NCI-H510A (cell line): ENCODE results near the gene ACBD5.
"Not testable (repeated sequence)": the region's sequence is repeated elsewhere in the genome, so short reads cannot be mapped to it uniquely, and the experiment has no call there.

Source experiments
- DNase-seq: peaks from one replicate; lab custom pipeline; 2025; lab: John Stamatoyannopoulos, UW

ACBD5 gene, protein sequence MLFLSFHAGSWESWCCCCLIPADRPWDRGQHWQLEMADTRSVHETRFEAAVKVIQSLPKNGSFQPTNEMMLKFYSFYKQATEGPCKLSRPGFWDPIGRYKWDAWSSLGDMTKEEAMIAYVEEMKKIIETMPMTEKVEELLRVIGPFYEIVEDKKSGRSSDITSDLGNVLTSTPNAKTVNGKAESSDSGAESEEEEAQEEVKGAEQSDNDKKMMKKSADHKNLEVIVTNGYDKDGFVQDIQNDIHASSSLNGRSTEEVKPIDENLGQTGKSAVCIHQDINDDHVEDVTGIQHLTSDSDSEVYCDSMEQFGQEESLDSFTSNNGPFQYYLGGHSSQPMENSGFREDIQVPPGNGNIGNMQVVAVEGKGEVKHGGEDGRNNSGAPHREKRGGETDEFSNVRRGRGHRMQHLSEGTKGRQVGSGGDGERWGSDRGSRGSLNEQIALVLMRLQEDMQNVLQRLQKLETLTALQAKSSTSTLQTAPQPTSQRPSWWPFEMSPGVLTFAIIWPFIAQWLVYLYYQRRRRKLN

DNA sequence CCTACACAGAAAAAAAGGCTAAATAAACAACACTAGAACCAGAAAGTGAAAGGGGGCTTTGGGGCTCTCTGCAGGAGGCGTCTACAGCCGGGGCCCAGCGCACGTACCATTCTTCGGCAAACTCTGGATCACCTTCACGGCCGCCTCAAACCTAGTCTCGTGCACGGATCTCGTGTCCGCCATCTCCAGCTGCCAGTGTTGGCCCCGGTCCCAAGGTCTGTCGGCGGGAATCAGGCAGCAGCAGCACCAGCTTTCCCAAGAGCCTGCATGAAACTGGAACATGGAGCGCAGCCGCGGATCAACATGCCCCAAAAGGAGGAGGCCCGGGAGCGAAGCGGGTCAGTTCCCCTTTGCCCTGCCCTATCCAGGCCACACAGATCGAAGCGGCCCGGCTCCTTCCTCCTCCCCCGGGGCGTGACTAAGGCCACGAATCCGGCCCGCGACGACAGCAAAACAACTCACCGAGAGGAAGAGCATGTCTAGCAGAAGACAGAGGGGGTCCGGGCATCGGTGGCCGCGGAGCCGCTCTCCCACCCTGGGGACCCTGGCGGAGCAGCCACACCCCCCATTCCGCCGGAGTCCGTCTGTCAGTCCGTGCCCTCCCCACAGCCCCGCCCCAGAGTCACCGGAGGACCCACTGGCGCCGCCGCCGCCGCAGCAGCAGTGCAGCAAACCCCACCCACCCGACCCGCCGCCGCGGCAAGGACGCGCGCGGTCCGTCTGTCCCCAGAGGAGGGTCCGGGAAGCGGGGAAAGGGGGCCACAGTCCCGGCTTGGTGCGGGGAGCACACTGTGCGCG is at the start of gene ACBD5:
TSS of gene ACBD5 (minus strand) at position 586 of the 798 bp plus-strand sequence. CDS start at position 477, 109 bp downstream.
- DNase-seq: peak; percentile 27

DNA sequence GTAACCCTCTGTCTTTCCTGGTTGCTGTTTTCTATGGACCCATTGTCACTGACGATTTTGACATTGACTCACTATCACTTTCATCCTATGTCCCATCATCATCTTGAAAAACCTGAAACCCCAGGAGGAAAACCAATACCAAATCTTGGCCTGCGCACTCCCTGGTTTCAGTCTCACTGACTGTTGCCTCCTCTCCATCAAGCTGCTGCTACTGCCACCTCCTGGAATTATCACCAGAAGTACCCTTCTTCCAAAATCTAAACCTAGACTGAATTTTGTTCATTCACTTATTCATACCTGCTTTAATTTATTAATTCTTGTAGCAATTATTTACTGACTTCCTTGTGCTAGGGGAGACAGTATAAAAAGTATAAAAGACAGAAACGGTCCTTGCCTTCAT is 44.5 kb upstream of the ACBD5 start:
- no peak for DNase-seq

DNA sequence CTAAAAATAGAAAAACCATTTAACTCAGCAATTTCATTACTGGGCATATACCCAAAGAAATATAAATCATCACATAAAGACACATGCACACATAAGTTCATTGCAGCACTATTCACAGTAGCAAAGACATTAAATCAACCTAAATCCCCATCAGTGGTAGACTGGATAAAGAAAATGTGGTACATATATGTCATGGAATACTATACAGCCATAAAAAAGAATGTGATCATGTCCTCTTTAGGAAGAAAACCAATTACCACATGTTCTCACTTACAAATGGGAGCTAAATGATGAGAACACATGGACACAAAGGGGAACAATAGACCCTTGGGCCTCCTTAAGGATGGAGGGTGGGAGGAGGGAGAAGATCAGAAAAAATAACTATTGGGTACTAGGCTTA is 36.0 kb upstream of the ACBD5 start:
- no peak for DNase-seq

DNA sequence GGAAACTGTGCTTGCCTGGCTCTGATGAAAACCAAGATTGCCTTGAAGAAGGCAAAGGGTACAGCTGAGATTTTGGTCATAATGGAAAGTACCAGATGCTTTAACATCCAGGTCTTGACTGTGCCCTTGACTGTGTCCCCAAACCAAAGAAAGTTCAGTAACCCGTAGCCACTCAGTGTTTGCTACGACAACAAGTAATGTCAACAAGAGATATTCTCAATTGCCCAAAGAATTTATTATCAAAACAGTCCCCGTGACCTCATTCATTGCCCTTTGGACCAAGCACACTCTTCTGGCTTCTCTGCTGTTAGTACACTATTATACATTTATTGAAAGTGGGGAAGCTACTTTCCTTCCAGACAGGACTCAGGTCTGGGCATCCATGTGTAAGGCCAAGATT is 25.4 kb upstream of the ACBD5 start:
- not testable (repeated sequence) for DNase-seq

DNA sequence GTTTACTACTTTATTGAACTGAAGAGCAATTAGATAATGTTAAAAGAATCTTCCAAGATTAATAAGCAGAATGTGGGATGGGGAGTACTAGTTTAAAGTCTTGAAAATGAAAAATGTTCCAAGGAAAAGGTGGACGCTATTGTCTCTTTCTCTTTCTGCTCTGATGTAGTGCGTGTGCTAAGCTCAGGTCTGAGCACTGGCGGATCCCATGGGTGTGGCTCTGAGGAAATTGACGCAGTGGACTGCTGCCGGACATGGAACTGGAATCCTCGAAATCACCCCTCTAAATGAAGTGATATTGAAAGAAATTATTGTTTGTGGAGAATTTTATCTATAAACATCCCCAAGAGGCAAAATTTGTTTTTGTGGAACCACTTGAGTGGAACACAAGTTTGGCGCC is 22.2 kb upstream of the ACBD5 start:
- DNase-seq: not testable (repeated sequence)

DNA sequence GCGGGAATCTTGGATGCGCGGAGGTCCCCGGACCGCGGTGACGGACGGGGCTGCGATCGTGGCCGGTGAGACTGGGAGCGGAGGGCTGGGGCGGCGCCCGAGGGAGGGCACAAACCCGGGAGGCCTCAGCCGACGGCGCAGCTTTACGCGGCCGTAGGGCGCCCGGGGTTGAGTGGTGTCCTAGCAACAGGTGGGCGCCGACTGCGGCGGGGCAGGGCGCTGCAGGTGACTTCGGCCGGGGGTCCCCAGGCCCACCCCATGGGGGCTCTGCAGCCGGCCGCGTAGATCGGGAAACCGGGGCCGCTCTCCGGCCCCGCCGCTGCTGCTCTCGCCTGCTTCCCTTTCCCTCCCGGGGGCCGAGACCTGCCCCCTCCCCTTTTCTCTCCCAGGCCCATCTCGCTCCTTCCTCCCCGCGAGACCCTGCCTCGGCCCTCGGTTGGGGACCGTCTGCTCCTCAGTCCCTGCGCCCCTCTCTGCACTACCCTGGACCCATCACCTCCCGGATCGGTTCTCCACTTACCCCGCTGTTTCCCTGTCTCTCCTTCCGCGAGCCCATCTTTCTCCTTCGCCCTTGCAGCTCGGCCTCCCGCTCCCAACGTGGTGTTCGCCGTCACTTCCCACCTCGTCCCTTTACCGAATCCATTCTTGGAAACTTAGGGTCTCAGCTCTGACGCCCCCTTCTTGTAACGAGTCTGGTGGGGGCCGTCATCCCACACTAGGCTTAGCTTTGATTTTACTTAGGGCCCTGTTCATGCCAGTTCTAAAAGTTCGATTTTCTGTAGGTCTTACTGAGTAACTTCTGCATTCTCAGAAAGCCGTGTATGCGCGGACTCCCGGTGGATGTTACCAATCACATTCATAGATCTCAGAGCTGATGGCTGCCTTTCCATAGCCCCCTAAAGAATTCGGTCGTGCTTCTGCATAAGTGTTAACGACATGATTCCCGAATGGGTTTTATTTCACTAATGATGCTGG is 18.5 kb upstream of the ACBD5 start:
- DNase-seq: no peak

DNA sequence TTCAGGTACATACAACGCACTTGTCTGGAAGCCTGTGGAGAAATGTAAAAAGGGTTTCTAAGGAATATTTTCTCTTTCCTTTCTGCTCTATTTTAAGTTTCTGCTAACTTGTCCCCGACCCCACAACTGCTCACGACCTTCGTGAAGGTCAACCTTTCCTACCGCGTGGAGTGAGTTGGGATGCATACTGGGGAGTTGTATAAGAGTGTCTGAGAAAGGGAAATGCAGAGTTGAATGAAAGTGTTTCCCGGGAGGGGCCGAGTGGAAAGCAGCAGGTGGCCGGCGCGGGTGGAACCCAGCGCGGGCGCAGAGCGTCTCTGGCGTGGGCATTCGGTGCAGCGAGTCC is 17.9 kb upstream of the ACBD5 start:
- no peak for DNase-seq

DNA sequence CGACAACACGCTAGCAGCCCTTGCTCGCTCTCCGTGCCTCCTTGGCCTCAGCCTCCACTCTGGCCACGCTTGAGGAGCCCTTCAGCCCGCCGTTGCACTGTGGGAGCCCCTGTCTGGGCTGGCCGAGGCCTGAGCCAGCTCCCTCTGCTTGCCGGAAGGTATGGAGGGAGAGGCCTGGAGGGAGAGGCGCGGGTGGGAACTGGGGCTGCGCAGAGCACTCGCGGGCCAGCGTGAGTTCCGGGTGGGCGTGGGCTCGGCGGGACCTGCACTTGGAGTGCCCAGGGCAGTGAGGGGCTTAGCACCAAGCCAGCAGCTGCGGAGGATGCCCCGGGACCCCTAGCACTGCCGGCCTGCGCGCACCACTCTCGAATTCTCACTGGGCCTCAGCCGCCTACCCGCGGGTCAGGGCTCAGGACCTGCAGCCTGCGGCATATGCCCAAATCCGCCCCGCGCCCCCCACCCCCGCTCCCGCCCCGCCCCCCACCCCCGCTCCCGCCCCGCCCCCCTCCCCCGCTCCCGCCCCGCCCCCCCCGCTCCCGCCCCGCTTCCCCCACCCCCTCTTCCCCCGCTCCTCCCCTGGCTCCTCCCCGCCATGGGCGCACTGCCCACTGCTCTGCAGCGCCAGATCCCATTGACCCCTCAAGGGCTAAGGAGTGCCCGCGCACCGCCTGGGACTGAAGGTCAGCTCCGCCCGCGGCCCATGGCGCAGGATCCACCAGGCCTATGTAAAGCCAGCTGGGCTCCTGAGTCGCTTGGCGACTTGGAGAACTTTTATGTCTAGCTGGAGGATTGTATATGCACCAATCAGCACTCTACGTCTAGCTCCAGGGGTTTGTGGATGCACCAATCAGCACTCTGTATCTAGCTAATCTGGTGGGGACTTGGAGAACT is 15.9 kb upstream of the ACBD5 start:
- no peak for DNase-seq

DNA sequence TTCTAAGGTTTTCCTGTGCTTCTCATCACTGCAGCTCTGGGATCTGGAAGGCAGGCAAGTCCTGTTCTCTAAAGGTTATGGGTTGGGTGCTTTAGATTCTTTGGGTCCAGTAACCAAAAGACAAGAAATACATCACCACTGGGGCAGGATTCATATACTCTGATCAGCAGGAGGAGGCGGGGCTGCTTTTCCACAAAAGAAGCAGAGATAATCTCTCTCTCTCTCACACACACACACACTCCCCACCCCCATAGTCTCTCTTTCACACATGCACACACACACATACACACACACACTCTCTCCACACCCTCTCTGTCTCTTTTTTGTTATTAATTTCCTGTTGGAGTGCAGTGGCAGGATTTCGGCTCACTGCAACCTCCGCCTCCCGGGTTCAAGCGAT is 13.0 kb upstream of the ACBD5 start:
- DNase-seq: no peak

DNA sequence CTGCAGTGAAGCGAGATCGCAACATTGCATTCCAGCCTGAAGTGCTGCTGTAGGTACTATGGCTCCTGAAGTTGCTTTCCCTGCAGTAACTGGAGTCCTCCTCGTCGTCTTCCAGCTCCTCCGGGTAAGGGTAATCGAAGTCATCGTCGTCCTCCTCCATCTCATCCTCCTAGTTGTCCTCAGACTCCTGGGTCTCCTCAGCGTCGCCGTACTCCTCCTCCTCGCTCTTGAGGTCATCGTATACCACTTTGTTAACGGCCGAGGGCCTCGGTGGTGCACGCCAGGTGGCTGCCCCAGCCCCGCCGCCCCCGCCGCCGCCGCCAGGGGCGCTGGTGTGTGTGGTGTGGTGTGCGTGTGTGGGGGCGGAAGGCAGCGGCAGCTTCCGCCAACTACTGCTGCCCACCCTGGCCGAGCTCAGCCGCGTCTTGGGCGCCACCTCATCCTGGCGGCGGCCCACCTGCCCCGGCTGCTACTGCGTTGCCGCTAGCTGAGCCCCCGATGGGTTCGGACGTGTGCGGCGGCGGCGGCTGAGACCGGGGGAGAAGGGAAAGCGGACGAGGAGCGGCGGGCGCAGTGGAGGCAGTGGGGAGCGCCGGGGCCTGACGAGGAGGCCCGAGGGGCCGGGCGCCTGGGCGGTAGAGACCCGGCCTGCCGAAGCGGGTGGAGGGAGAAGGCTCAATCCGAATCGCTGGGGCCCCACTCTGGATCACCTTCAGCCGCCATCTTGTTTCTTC is 11.8 kb upstream of the ACBD5 start:
- peak; percentile 51 for DNase-seq

DNA sequence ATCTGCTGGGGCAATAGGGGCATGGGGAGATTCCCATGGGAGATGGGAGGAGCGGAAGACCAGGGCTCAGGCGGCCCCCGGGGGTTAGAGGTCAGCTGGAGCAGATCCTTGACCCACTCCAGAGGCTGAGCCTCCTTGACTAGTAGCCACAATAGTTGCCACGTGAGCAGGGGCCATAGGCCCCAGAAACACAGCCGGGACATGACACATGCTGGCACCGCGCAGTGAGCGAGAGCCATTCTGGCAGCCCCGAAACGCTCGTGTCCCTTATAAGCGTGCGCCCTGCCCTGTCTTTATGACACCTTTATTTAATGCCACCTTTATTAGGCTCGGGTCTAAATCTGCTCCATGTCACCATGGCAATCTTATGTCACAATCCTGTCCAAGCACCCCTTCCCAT is 11.0 kb upstream of the ACBD5 start:
- DNase-seq: no peak

DNA sequence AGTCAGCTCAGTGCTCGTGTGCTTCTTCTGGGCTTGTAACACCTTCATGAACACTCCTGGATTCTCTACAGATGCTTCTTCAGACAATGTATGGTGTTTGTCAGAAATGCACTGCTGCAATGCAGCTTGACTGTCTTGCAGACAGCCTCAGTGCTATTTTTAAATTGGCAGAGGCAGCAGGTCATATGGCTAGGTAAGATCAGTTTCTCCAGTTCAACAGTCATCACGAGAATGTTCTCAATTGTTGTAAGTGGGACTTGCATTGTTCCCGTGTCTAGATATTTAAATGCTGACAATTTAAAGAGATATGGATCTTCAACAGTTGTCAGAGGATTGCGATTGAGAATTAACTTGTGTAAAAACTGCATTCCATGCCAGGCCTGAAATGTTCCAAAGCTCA is 7.6 kb upstream of the ACBD5 start:
- DNase-seq: no peak

DNA sequence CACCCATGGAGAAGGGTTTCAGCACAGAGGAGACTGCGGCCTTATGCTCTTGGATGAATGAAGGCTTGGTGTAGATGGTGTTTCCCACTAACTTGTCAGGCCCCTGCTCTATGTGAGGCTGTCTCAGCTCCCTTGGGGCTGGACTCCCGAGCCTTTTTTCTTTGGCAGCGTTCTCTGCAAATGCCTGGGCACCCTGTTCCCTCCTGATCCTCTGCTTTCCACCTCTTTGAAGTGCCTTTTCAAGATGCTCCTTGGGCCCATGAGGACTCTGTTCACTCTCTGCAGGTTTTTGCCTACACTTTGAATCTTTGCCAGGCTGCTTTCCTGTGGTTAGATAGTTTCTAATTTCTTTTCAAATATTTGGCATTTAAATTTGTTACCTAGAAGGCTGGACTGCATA is 6.8 kb upstream of the ACBD5 start:
- DNase-seq: no peak

DNA sequence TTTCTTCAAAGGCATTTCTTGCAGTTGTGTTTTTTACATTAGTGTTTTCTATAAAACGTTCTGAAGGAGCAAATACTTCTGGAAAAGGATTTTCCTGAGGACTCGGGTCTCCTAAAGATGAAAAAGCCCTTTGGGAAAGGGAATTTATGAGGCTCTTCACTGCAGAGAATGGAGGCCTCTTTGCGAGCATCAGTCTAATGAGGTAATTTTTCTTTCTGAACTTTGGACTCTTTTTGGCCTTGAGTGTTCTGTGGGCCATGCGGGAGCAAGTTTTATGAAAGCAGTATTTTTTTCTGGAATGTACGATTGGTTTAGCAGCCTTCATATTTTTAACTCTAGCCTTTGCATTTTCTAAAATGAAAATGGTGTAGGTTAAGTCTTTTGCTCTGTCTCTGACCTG is 6.4 kb upstream of the ACBD5 start:
- DNase-seq: no peak

DNA sequence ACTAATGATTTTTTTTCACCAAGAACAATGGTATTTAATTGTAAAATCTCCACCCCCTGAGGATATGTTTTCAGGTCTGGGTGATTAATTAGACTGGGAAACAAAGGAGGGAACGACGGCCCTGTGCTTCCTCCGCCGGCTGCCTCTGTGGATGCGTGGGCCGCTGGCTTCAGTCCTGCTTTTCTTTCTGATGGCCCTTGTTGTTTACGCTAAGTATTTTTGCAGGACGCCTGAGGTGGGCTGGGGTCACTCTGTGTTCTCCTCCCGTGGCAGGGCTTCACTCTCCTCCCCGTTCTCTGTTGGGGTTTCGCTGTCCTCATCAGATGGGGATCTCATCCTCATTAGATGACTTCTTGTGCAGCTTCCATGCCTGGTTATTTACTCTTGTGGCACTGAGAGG is 5.2 kb upstream of the ACBD5 start:
- no peak for DNase-seq

DNA sequence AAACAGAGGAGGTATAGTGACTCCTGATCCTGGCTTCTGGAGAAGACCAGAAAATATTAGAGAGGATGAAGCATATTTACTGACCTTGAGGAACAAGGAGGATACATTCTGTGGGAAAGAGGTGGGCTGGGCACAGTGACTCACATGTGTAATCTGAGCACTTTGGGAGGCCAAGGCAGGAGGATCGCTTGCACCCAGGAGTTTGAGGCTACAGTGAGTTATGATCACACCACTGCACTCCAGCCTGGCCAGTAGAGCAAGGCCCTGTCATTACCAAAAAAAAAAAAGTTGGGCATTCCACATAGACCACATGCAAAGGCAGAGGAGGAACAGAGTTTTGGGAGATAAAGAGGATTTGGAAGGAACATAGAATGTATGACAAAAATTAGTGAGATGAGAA is 4.4 kb upstream of the ACBD5 start:
- DNase-seq: no peak

DNA sequence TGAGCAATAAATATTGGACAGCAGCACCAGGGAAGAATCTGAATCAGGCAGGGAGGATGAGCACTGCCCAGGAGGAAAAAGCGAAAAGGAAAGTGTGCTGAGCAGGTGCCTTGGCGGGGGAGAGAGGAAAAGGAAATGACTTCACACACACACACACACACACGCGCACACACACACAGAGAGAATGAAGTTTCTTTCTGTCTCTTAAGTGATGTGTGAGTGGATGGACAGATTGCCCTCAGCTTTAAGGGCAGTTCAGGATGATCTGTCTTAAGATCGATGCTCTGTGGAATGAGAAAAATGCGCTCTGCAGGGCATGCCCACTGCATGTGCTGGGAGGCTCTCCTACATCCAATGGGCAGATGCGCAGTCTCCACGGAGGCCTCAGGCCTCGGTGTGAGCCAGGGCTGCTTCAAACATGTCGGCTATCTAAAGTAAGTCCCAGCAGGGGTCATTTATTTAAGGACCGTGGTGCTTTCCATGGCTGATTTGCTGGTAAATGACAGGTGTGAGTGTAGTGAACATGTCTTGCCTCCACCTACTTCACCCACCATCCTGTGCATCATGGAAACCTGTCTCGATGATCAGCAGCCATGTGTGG is 2.5 kb upstream of the ACBD5 start:
- peak; percentile 35 for DNase-seq

DNA sequence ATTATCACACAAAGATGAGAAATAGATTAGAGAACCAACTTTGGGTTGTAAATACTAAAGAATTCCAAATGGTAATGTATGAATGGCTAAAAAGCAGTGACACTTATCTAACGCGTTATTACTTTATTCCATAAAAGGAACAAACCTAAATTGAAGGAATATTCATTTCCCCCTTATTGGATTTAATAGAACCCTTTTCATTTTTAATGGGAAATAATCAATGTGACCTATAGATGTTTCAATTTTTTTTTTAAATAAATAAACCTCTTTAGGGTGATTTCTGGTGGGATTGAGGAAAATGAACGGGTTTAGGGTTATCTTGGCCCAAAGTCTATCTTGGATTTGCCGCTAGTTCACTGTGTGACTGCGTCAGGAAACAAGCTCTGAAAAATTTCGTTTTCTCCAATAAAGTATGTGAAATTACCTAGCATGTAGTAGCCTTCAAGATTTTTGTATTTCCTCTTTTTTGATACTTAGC is 1.9 kb upstream of the ACBD5 start:
- no peak for DNase-seq

DNA sequence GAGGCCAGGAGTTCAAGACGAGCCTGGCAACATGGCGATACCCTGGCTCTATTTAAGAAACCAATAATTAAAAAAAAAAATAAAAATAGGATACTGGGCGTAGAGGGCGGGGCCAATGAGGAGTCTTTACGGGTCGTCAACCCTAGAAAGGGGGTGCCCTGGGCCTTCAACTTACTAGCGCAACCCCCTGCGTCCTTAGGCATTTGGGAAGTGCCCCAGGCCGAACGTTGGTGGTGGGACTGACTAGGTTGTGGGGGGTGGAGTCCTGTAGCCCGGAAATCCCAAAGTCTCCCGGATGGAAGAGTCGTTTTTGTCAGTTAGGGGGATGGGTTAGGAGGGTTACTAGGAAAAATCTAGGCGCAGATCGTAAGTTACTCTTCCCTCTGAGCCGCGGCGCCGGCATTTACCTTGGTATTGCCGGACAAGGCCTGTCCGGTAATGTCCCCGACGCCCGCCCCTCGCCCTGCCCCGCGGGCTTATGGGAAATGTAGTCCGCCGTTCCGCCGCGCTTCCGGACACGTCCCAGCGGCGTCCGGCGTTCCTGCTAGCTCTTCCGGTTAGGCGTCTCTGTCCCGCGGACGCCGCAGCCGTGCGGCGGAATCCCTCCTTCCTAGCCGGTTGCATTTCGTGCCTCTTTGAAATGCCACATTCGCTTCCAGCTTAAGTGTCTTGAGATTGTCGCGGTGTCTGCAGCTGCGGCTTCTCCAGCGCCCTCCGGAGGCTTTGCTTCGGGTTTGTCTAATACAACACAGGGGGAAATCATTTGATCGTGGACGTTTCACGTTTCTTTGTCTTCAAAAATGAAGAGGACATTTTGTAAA is 1.3 kb upstream of the ACBD5 start:
- DNase-seq: peak; percentile 80
